ENCODE measurements around the gene PSD2.

DNA sequence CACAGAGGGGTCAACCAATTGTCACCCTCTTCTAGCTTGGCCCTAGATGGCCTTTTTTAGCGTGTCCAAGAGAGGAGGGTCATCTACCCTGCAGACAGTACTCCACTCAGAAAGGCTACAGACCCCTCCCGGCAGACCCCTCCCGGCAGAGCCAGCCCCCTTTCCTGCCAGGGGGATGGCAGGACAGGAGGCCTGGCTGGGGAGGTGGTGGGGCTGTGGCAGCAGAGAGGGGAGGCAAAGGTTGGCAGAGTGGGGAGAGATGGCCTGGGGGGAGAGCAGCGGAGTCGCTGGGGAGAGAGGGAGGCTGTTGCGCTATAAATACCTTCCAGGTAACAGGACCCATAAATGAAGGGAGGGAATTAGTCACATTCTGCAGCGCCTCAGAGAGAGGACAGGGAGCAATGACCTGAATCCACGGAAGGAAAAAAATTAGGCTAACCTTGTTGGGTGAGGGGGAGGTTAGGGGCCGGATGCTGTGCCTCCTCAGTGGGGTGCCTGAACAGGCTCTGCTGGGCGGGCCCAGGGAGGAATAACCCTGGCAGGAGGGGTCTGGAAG is 32.9 kb upstream of the PSD2 start:
- TF ChIP-seq, protein P1, sequence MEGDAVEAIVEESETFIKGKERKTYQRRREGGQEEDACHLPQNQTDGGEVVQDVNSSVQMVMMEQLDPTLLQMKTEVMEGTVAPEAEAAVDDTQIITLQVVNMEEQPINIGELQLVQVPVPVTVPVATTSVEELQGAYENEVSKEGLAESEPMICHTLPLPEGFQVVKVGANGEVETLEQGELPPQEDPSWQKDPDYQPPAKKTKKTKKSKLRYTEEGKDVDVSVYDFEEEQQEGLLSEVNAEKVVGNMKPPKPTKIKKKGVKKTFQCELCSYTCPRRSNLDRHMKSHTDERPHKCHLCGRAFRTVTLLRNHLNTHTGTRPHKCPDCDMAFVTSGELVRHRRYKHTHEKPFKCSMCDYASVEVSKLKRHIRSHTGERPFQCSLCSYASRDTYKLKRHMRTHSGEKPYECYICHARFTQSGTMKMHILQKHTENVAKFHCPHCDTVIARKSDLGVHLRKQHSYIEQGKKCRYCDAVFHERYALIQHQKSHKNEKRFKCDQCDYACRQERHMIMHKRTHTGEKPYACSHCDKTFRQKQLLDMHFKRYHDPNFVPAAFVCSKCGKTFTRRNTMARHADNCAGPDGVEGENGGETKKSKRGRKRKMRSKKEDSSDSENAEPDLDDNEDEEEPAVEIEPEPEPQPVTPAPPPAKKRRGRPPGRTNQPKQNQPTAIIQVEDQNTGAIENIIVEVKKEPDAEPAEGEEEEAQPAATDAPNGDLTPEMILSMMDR (IDR thresholded peaks at IDR 0.05; ENCODE audit: low read depth, low read length, missing input control) = no peak
- no peak for TF ChIP-seq YY1 (IDR thresholded peaks at IDR 0.05)
- no peak for TF ChIP-seq SP1 (IDR thresholded peaks at IDR 0.05)
- no peak for TF ChIP-seq TAF1 (conservative IDR thresholded peaks at IDR 0.05)
- TF ChIP-seq EGR1 (IDR thresholded peaks at IDR 0.05; ENCODE audit: low read depth in 2 of 2) = no peak
- no peak for TF ChIP-seq HNF4G (IDR thresholded peaks at IDR 0.05)
- TF ChIP-seq, protein P2, sequence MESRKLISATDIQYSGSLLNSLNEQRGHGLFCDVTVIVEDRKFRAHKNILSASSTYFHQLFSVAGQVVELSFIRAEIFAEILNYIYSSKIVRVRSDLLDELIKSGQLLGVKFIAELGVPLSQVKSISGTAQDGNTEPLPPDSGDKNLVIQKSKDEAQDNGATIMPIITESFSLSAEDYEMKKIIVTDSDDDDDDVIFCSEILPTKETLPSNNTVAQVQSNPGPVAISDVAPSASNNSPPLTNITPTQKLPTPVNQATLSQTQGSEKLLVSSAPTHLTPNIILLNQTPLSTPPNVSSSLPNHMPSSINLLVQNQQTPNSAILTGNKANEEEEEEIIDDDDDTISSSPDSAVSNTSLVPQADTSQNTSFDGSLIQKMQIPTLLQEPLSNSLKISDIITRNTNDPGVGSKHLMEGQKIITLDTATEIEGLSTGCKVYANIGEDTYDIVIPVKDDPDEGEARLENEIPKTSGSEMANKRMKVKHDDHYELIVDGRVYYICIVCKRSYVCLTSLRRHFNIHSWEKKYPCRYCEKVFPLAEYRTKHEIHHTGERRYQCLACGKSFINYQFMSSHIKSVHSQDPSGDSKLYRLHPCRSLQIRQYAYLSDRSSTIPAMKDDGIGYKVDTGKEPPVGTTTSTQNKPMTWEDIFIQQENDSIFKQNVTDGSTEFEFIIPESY (IDR thresholded peaks at IDR 0.05) = no peak
- TF ChIP-seq, protein P3, sequence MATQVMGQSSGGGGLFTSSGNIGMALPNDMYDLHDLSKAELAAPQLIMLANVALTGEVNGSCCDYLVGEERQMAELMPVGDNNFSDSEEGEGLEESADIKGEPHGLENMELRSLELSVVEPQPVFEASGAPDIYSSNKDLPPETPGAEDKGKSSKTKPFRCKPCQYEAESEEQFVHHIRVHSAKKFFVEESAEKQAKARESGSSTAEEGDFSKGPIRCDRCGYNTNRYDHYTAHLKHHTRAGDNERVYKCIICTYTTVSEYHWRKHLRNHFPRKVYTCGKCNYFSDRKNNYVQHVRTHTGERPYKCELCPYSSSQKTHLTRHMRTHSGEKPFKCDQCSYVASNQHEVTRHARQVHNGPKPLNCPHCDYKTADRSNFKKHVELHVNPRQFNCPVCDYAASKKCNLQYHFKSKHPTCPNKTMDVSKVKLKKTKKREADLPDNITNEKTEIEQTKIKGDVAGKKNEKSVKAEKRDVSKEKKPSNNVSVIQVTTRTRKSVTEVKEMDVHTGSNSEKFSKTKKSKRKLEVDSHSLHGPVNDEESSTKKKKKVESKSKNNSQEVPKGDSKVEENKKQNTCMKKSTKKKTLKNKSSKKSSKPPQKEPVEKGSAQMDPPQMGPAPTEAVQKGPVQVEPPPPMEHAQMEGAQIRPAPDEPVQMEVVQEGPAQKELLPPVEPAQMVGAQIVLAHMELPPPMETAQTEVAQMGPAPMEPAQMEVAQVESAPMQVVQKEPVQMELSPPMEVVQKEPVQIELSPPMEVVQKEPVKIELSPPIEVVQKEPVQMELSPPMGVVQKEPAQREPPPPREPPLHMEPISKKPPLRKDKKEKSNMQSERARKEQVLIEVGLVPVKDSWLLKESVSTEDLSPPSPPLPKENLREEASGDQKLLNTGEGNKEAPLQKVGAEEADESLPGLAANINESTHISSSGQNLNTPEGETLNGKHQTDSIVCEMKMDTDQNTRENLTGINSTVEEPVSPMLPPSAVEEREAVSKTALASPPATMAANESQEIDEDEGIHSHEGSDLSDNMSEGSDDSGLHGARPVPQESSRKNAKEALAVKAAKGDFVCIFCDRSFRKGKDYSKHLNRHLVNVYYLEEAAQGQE (IDR thresholded peaks at IDR 0.05) = no peak
- TF ChIP-seq, protein P4, sequence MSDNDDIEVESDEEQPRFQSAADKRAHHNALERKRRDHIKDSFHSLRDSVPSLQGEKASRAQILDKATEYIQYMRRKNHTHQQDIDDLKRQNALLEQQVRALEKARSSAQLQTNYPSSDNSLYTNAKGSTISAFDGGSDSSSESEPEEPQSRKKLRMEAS (IDR thresholded peaks at IDR 0.05) = no peak
- TF ChIP-seq RAD21 (IDR thresholded peaks at IDR 0.05) = no peak
